GM21786 (cell line): ENCODE data around the gene TEX26.
"Not testable (repeated sequence)": the region's sequence is repeated elsewhere in the genome, so short reads cannot be mapped to it uniquely, and the experiment has no call there.

Experiments used
- ATAC-seq: cut with Tn5 transposase; IDR thresholded peaks from one replicate; pipeline ENCODE4 v1.9.1; 2021; ENCODE audit not compliant: unreplicated experiment

TEX26 gene

DNA sequence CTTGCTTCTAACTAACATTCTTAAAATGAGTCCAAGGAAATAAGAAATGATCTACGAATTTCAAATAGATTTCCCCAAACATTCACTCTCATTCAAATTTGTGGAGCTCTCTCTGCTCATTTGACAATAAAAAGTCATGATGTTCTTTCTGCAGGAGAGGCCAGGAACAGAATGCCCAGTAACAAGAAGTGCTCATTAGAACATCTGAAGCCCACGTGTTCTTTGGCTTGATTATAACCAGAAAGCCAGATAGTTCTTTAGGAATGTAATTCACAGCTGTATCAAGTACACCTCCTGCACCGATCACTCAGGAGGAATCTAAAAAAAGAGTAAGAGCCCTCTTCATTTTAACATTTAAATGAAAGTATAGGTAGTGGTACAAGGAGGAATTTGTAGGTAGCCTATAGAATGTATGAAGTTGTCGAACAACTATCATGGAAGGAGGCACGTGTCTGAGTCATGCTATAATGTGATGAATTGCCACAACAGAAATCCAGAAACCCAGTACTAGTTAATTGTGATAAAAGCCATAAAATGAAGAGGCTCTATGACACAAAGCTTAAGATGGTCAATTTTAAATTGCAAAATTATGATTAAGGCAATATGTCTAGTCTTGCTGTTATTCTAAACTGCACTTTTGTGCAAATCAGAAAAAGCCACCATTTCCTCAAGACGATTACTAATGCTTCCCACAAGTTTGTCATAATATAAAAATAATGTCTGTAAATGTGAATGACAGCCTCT lies 13.6 kb upstream of the TEX26 start:
- ATAC-seq, result no peak

DNA sequence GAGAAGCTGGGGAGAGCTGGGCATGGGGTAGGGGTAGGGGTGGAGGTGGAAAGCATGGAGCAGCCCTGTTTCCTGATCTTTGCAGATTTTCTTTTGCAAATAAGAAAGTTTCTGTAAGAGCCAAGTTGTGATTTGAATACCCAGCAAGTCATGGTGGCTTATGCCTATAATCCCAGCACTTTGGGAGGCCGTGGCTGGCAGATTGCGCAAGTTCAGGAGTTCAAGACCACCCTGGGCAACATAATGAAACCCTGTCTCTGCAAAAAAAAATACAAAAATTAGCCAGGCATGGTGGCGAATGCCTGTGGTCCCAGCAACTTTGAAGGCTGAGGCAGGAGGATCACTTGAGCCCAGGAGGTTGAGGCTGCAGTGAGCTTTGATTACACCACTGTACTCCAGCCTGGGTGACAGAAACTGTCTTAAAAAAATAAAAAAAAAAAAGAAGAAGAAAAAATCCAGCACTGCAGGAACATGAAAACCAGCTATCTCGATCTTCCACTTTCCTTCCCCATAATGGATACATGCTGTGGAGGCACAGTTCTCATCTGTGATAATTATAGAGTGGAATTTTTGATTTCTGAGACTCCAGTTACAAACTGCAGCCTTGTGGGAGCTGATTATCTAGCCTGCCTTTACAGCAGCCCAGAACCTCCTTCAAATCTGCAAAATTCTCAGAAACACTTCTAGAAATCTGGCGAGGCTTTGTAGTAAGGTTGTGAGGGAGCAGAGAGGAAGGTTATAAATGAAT lies 12.1 kb upstream of the TEX26 start:
- no peak for ATAC-seq

DNA sequence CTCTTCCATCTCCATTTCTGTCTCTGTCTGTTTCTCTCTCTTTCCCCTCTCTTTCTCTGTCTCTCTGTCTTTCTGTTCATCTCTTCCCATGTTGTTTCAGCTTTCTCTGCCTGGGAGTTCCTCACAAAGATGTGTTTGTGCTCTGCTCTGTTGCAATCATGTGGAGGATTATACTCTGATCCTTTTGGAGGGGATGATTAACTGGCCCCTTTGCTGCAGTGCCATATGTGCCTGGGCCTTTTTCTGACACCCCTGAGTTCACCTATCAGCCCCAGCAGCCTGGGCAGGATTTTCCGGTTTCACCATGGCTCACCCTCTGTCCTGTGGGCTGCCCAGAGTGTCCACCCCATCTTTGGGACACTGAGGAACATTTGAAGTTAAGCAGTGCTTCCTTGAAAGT lies 9.0 kb upstream of the TEX26 start:
- no peak for ATAC-seq

DNA sequence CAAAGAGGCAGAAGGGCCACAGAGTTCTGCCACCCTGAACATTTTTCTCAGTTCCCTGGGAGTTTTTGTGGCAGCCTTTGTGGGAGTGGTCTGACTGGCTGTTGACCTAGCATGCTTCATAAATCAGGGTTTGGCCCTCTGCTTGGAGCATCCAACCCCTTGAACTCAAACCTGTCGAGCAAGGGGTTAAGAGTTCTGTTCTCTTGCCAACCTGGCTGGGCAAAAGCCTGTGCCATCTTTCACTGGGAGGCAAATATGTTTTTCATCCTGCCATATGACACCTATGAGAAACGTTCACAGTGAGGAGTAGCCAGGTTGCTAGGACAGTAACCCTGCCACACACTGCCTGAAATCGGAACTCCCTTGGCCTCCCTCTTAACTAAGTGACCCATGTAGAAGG lies 7.7 kb upstream of the TEX26 start:
- no peak for ATAC-seq

DNA sequence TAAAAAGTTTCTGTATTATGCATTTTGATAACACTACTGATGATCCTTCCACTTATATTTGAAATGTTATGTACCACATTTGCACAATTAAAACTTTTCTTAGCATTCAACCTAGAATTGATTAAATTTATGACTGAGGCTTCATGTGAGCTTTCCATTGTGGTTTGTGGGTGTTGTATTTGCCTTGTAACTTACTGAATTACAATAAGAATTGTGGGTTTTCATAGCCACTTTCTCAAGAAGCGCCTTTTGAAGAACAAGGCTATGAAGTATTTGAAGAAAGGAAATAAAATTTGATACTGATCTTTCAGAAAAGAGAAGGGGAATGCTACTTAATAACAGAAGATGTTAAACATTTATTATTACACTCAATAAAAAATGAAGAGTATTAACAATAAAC lies 7.0 kb upstream of the TEX26 start:
- ATAC-seq, result no peak

DNA sequence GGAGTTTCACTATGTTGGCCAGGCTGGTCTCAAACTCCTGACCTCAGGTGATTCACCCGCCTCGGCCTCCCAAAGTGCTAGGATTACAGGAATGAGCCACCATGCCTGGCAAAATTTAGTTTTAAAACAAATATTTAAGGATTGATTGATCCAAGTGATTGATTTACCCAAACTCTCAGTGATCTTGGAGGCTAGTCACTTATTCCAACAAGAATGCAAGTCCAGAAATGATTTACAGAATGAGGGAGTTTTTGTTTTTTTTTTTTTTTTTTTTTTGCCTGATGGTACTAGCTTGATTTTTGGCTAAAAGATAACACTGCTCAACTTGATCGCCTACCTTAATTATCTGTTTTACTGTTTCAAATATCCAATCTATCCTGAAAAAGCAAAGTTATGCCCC lies 5.7 kb upstream of the TEX26 start:
- no peak for ATAC-seq

DNA sequence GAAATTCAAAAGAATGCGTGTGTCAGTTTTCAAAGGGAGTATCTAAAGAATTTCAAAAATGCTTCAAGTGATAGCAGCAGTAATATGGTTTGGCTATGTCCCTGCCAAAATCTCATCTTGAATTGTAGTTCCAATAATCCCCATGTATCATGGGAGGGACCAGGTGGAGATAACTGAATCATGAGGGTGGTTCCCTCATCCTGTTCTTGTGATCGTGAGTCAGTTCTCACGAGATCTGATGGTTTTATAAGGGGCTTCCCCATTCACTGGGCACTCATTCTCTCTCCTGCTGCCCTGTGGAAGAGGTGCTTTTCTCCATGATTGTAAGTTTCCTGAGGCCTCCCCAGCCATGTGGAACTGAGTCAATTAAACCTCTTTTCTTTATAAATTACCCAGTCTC lies 5.3 kb upstream of the TEX26 start:
- not testable (repeated sequence) for ATAC-seq

DNA sequence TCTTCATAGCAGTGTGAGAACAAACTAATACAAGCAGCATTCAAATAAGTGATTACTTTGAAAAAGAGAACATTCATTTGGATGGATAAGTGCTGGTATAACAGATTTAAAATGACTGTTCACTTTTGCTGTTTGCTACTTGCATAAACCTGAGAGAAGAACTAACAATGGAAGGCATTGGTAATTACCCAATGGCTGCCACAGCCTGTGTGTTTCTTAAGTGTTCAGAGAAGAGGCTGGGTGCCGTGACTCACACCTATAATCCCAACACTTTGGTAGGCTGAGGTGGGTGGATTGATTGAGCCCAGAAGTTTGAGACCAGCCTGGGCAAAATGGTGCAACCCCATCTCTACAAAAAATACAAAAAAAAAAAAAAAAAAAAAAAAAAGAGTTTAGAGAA lies 4.9 kb upstream of the TEX26 start:
- ATAC-seq, result no peak

DNA sequence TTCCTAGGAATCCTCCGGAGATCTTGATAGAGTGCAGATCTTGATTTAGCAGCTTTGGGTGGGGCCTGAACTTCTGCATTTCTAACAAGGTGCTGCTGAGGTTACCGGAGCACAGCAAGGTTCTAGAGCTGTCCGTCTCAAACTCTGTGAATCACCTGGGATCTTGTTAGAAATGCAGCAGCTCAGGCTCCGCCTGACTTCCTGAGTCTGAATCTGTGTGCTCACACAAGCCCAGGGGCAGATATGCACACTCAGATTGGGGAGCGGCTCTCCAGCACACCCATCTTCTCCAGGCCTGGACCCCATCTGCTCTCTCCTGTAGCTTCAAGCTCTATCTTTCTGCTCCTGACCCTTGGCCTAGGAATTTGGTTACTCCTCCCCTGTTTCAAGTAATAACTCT lies 3.5 kb upstream of the TEX26 start:
- ATAC-seq, result no peak

DNA sequence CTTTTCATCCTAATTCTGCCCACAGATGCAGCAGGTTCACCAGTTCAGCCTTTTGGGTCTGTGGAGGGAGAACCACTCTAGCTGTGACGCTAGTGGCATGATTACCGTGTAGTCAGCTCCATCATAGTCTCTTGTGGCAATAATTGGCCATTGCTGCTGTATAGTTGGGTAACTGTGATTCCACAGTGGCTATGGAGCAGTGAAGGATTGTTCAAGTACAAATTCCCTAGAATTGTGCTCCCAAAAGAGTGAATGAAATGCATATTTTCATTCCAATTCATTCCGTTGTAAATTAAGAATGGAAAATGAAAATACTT lies 856 bp downstream of the TEX26 start:
- no peak for ATAC-seq

DNA sequence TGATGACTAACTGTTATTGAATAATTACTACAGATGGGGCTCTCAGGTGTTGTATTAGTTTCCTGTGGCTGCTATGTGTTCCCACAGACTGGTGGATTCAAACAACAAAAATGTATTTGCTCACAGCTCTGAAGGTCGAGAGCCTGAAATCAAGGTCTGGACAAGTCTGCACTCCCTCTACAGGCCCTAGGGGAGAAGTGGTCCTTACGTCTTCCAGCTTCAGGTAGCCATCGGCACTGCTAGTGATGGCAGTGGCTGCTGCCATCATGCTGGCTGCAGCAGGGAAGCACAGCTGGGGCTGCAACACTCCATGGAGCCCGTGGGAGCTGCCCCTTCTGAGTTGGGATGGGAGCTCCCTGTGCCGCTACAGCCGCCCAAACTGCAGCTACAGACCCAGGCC lies 1.9 kb downstream of the TEX26 start:
- no peak for ATAC-seq

DNA sequence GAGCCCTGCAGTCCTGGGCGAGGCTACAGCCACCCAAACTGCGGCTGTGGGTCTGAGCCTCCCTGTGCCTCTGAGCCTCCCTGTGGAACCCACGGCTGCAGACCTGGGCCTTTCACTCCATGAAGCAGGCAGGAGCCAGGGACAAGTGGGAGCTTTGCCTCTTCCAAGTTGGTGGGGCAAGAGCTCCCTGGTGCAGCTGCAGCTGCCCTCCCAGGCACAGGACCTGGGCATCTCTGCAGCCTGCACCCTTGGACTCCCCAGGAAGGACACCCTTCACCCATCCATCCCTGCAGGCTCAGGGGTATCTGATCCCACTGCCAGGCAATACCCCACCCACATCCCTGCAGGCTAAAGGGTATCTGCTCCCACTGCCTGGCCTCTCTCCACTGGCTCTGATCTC lies 2.3 kb downstream of the TEX26 start:
- no peak for ATAC-seq

DNA sequence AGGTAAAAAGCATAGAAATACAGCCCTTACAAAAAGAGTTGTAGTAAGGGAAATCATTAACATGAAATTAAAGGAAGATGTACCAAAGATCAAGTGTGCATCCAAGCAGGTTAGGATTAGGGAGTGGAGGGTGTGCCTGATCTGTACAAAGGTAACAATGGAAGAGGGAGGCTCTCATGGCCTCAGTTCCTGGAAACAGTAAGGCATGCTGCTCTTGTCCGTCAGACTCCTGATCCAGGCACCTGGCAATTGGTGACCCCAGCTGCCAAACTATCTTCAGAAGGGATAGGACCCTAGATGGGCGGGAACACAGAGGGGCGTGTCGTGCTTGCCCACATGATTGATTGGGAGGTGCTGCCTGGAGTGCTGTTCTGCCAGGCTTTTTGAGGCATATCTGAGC lies 4.5 kb downstream of the TEX26 start:
- no peak for ATAC-seq

DNA sequence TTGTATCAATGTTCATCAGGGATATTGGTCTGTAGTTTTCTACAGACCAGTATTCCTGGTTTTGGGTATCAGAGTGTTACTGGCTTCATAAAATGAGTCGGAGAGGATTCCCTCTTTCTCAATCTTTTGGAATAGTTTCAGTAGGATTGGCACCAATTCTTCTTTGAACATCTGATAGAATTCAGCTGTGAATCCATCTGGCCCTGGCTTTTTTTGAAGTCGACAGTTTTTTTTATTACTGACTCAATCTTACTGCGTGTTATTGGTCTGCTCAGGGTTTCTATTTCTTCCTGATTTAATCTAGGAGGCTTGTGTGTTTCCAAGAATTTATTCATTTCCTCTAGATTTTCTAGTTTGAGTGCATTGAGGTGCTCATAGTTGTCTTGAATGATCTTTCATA lies 11.4 kb downstream of the TEX26 start:
- ATAC-seq, result no peak

DNA sequence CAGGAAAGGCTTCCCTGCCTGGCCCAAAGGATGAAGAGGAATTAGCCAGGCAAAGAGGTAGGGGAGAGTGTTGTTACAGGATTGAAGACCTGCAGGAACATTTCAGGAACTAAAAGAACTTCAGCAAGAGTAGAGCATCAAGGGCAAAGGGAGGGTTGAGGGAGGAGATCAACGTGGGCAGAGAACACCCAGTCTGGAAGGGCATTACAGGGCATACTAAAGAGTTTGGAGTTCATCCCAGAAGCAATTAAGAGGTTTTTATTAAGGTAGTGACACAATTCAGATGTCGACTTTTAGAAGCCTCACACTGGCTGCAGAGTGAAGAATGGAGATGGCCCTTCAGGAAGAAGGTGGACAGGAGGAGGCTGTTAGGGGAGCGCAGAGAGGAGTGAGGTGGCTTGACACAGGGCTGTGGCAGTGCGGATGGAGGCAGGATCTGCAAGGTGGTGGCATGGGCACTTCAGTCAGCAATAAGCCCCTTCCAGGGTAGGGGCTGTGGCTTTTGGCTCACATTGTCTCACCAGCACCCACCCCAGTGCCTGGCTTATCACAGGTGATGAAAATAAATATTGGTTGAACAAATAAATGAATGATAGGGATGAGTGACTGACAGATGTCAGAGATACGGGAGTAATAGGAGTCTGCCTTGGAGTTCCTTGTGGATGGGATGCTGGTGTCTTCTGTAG lies 24.9 kb downstream of the TEX26 start:
- no peak for ATAC-seq

DNA sequence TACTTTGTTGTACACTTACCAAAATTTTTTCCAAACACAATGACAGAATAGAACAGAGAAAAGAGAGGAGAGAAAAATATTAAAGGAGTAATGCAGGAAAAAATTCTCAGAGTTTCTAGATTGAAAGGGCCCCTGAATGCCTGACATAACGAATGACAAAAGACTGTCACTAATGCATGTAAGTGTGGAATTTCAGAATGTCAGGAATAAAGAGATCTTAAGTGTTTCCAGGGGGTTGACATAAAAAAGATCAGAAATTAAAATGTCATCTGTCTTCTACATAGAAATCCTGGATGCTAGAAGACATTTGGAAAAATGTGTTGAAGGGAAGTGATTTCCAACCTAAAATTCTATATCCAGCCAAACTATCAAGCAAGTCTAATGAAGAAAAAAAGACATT lies 27.2 kb downstream of the TEX26 start:
- no peak for ATAC-seq

DNA sequence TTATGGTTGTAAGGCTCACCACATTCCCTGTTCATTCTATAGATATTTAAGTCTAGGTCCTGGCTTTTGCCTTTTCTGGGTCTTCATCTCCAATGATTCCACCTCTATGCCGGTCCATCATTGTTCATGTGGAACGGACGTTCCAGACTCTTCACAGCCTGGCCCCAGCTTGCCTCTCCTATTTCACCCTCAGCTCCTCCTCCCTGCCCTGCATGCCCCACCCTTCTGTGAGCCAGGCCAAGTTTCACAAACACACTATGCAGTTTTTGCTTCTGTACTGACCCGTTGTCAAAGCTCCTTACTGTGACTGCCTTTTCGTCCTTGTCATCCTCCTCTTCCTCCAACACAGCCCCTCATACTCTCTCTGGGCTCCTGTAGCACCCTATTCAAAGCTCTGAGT lies 31.3 kb downstream of the TEX26 start:
- no peak for ATAC-seq

DNA sequence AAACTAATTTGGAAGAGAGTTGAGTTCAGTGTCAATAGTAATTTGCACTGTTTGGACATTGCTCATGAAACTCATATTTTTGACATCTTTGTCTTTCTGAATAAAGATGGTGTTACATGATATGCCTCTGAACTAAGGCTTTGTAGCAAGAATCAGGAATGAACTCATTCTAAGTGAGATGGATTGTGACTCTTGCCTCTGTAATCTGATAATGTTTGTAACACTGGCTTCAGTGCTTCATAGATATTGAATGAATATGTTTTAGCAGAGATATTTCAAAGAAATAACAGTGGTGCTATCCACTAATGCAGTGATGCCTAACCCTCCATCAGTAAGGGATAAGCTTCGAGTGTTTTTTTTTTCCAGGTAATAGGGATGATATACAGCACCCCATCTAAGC lies 32.9 kb downstream of the TEX26 start:
- ATAC-seq, result no peak

DNA sequence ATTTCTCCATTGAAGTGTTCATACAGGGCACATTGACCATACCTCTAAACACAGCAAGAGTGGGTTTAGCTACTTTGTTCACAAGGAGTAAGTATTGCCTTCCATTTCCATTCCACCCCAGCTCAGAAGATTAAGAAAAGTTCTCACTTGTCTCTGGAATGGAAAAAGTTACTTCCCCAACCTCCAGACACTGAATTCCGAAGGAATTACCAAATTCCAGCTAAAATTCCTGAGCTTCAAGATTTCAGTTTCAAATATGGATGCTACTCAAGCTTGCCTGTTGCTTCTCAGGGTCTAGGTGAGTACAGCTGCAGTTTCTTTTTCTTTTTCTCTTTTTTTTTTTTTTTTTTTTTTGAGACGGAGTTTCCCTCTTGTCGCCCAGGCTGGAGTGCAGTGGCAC lies 33.6 kb downstream of the TEX26 start:
- no peak for ATAC-seq

DNA sequence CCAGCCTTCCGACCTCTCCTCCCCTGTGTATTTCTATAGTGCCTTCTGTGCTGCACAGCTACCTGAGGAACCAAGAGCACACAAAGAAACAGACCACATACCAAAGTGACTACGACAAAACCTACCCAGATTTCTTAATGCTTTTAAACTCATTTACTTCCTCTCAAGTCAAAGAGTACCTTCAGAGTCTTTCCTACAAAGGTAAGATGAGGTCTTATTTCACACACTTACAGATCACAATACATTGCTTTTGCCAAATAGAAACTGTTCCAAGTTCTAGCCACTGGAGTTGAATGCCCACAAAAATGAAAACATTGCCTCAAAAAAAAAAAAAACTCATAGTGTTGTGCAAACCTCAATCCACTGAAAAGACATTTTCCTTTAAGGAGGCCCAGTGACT lies 36.4 kb downstream of the TEX26 start:
- no peak for ATAC-seq

DNA sequence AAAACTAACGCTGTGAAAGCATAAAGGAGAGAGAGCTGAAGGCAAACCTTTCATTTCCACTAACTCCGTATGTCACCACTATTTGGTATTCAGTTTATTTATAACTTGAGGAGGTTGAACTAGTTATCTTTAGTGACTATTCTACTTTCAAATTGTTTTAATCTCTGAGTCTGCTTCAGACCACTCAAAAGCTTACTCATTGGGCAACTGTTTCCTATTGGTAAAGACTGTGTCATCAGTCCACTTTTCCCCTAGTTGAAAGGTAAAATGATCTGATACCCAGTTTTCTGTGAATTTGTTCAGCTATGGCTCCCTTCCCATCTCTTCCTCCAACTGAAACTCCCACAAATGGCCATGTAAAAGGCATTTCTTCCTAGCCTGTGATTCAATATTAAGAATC lies 39.1 kb downstream of the TEX26 start:
- ATAC-seq, result no peak

DNA sequence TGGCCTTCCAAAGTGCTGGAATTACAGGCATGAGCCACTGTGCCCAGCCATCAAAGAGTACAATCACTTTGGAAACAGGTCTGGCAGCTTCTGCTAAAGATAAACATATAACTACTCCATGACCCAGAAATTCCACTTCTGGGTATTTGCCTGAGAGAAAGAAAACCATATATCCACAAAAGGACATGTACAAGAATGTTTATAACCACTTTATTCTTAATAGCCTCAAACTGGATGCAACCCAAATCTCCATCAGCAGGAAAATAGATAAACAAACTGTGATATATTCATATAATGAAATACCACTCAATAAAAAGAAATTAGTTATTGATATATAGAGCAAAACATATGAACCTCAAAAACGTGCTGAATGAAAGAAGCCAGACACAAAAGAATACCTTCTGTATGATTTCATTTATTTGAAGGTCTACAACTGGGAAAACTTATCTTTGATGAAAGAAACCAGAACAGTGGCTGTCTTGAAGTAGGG lies 40.5 kb downstream of the TEX26 start:
- ATAC-seq, result no peak
